Thymus (tissue), 11 donors: Measurements from ENCODE around the gene TXNRD1. TPM values are rescaled to one million over a fixed set of nuclear protein-coding genes. Genes with fewer than 3 reads are reported as not detected.

Experiments
- DNase-seq, 9 donors: peaks; one replicate each; pipeline ENCODE4 v3.0.0-alpha.2; 2013; ENCODE audit warnings: low spot score in 9 of 9, low read depth in 6 of 9, missing footprints in 1 of 9
- H3K27ac ChIP-seq, 2 donors: one replicate each; pipeline ENCODE4 v1.5.1; 2013; ENCODE audit warnings: control low read depth in 1 of 2, low read depth in 1 of 2, low read length in 1 of 2, mild to moderate bottlenecking in 1 of 2, moderate library complexity in 1 of 2
- H3K27me3 ChIP-seq, 2 donors: one replicate each; pipeline ENCODE4 v1.5.1; 2013; ENCODE audit warnings: low read length in 1 of 2; ENCODE audit not compliant: control insufficient read depth in 2 of 2, insufficient read depth in 1 of 2
- H3K36me3 ChIP-seq, 2 donors: one replicate each; pipeline ENCODE4 v1.5.1; 2013; ENCODE audit warnings: low read length in 1 of 2, mild to moderate bottlenecking in 1 of 2, moderate library complexity in 1 of 2; ENCODE audit not compliant: control insufficient read depth in 2 of 2, insufficient read depth in 2 of 2
- H3K4me1 ChIP-seq, 2 donors: one replicate each; pipeline ENCODE4 v1.5.1; 2013; ENCODE audit warnings: low read length in 2 of 2; ENCODE audit not compliant: control insufficient read depth in 2 of 2, insufficient read depth in 2 of 2
- H3K4me3 ChIP-seq, 2 donors: one replicate each; pipeline ENCODE4 v1.5.1; 2013; ENCODE audit warnings: low read length in 2 of 2, control low read depth in 1 of 2, mild to moderate bottlenecking in 1 of 2
- H3K9me3 ChIP-seq, 2 donors: one replicate each; pipeline ENCODE4 v1.5.1; 2013; ENCODE audit warnings: low read length in 1 of 2, mild to moderate bottlenecking in 1 of 2; ENCODE audit not compliant: control insufficient read depth in 2 of 2, insufficient read depth in 1 of 2
- WGBS: extraction: QIAGEN DNeasy Blood & Tissue Kit; methylation state at CpG from one replicate; pipeline ENCODE4 v1.1.7; 2013; 5-methylcytosine and 5-hydroxymethylcytosine counted together
- polyA plus RNA-seq: library from polyadenylated mRNA; stranded (reverse); fragments of 200-250 nt; gene quantifications from one replicate; pipeline ENCODE4 v1.2.3, GENCODE V29; 2013
- total RNA-seq: library from RNA; stranded (reverse); fragments of 120-200 nt; gene quantifications from one replicate; pipeline ENCODE4 v1.2.4, GENCODE V29; 2013
- donor health status: healthy.

Gene TXNRD1
- total and polyA plus RNA-seq, 2 donors = 28.2 to 68.0 TPM

- H3K27me3 ChIP-seq = no peaks in the 10 kb centered on the region
- H3K36me3 ChIP-seq = peaks cover 29 to 56% of the 10 kb centered on the region in 2 donors
- H3K4me1 ChIP-seq = no peaks in the 10 kb centered on the region
- DNase-seq = no peak
- no peaks in the 10 kb centered on the region for H3K9me3 ChIP-seq
- WGBS = 99% methylated on average over 1 of the region's 1 CpG
- H3K4me3 ChIP-seq = no peak overlapping the region
- H3K27ac ChIP-seq = no peak overlapping the region
These were observed 96.6 kb downstream of the TXNRD1 start for GRCh38 chr12:104312202-104312601.

- Histone ChIP-seq H3K4me1 (no peaks in the 10 kb centered on the region), H3K9me3 (no peaks in the 10 kb centered on the region), H3K27ac (no peak overlapping the region), H3K4me3 (no peak overlapping the region), H3K36me3 (peaks cover 34 to 60% of the 10 kb centered on the region in 2 donors), H3K27me3 (no peaks in the 10 kb centered on the region)
- DNase-seq = no peak
- 100% methylated on average over 1 of the region's 1 CpG for WGBS
These were observed 97.1 kb downstream of the TXNRD1 start for GRCh38 chr12:104312654-104313053.

GRCh38 chr12:104313568-104314241 lies 98.1 kb downstream of the TXNRD1 start:
- Histone ChIP-seq H3K4me1 (no peaks in the 10 kb centered on the region), H3K4me3 (no peak overlapping the region), H3K27ac (no peak overlapping the region), H3K27me3 (no peaks in the 10 kb centered on the region), H3K9me3 (no peaks in the 10 kb centered on the region), H3K36me3 (peaks cover 36 to 68% of the 10 kb centered on the region in 2 donors)
- WGBS = 73% methylated on average over 4 of the region's 4 CpGs
- DNase-seq = no peak

- DNase-seq = no peak
- Histone ChIP-seq H3K4me3 (no peak overlapping the region), H3K4me1 (no peaks in the 10 kb centered on the region), H3K36me3 (peaks cover 36 to 73% of the 10 kb centered on the region in 2 donors), H3K27me3 (no peaks in the 10 kb centered on the region), H3K9me3 (no peaks in the 10 kb centered on the region), H3K27ac (no peak overlapping the region)
- WGBS = 98% methylated on average over 1 of the region's 1 CpG
These were observed 98.6 kb downstream of the TXNRD1 start for GRCh38 chr12:104314242-104314614.

GRCh38 chr12:104315326-104316224 lies 100.0 kb downstream of the TXNRD1 start:
- Histone ChIP-seq H3K4me3 (no peak overlapping the region), H3K36me3 (peaks cover 40 to 81% of the 10 kb centered on the region in 2 donors), H3K27me3 (no peaks in the 10 kb centered on the region), H3K27ac (no peak overlapping the region), H3K4me1 (no peaks in the 10 kb centered on the region), H3K9me3 (no peaks in the 10 kb centered on the region)
- WGBS = 88% methylated on average over 10 of the region's 10 CpGs
- DNase-seq = no peak

- Histone ChIP-seq H3K9me3 (no peaks in the 10 kb centered on the region), H3K27me3 (no peaks in the 10 kb centered on the region), H3K4me3 (no peak overlapping the region), H3K36me3 (peaks cover 40 to 85% of the 10 kb centered on the region in 2 donors), H3K4me1 (no peaks in the 10 kb centered on the region), H3K27ac (no peak overlapping the region)
- no peak for DNase-seq
These were observed 101.4 kb downstream of the TXNRD1 start for GRCh38 chr12:104316936-104317335.

GRCh38 chr12:104317538-104318210 lies 102.1 kb downstream of the TXNRD1 start:
- Histone ChIP-seq H3K27ac (no peak overlapping the region), H3K9me3 (no peaks in the 10 kb centered on the region), H3K4me3 (no peak overlapping the region), H3K27me3 (no peaks in the 10 kb centered on the region), H3K36me3 (peaks cover 39 to 86% of the 10 kb centered on the region in 2 donors), H3K4me1 (no peaks in the 10 kb centered on the region)
- DNase-seq = no peak
- 97% methylated on average over 7 of the region's 7 CpGs for WGBS

- H3K4me1 ChIP-seq = no peaks in the 10 kb centered on the region
- H3K27me3 ChIP-seq = no peaks in the 10 kb centered on the region
- H3K27ac ChIP-seq = no peak overlapping the region
- no peak for DNase-seq
- no peak overlapping the region for H3K4me3 ChIP-seq
- 99% methylated on average over 1 of the region's 1 CpG for WGBS
- peaks cover 35 to 74% of the 10 kb centered on the region in 2 donors for H3K36me3 ChIP-seq
- H3K9me3 ChIP-seq = no peaks in the 10 kb centered on the region
These were observed 103.4 kb downstream of the TXNRD1 start for GRCh38 chr12:104319028-104319427.
